Mesenchymal stem cell (in vitro differentiated cells and primary cell): Measurements from ENCODE around the gene CES5A.

Experiments
- DNase-seq: peaks from one replicate; pipeline ENCODE4 v3.0.0-alpha.2; 2013
- H2AFZ ChIP-seq: one replicate; pipeline ENCODE4 v1.6.1; 2013; ENCODE audit warnings: low read depth, mild to moderate bottlenecking, control low read depth, inconsistent platforms, low read length, moderate library complexity
- H2AK5ac ChIP-seq: 2 replicates; pipeline ENCODE4 v1.6.1; 2013; ENCODE audit warnings: low read length, moderate library complexity, mild to moderate bottlenecking, inconsistent platforms; ENCODE audit not compliant: severe bottlenecking
- H2BK120ac ChIP-seq: one replicate; pipeline ENCODE4 v1.6.1; 2013; ENCODE audit warnings: low read depth, mild to moderate bottlenecking, inconsistent platforms, low read length, moderate library complexity
- H2BK12ac ChIP-seq, 2 experiments: one replicate each; pipeline ENCODE4 v1.6.1; 2013; ENCODE audit warnings: inconsistent platforms in 2 of 2, low read length in 2 of 2, mild to moderate bottlenecking in 2 of 2, moderate library complexity in 2 of 2, control low read depth in 1 of 2
- H2BK15ac ChIP-seq: one replicate; pipeline ENCODE4 v1.6.1; 2013; ENCODE audit warnings: mild to moderate bottlenecking, low read depth, inconsistent platforms; ENCODE audit not compliant: poor library complexity, severe bottlenecking
- H2BK5ac ChIP-seq: 2 replicates; pipeline ENCODE4 v1.6.1; 2013; ENCODE audit warnings: low read depth, mild to moderate bottlenecking, low read length, control low read depth, inconsistent platforms; ENCODE audit not compliant: poor library complexity, severe bottlenecking
- H3K14ac ChIP-seq, 2 experiments: one replicate each; pipeline ENCODE4 v1.6.1; 2013; ENCODE audit warnings: inconsistent platforms in 2 of 2, low read length in 2 of 2, control low read depth in 1 of 2, mild to moderate bottlenecking in 1 of 2, moderate library complexity in 1 of 2
- H3K18ac ChIP-seq, 2 experiments: one replicate each; pipeline ENCODE4 v1.6.1; 2013; ENCODE audit warnings: inconsistent platforms in 2 of 2, low read length in 2 of 2, control low read depth in 1 of 2, low read depth in 1 of 2, mild to moderate bottlenecking in 1 of 2
- H3K23ac ChIP-seq, 2 experiments: one replicate each; pipeline ENCODE4 v1.6.1; 2013; ENCODE audit warnings: inconsistent platforms in 2 of 2, low read length in 2 of 2, mild to moderate bottlenecking in 2 of 2, moderate library complexity in 2 of 2, control low read depth in 1 of 2
- H3K27ac ChIP-seq: 2 replicates; pipeline ENCODE4 v1.5.1; 2013; ENCODE audit warnings: mild to moderate bottlenecking, moderate library complexity, low read length, control low read depth, inconsistent platforms; ENCODE audit not compliant: poor library complexity, severe bottlenecking
- H3K27me3 ChIP-seq, 2 experiments: 2 replicates each; pipeline versions ENCODE4 v1.6.1 to v1.7.0; 2013; ENCODE audit warnings: low read length in 2 of 2, mild to moderate bottlenecking in 2 of 2, moderate library complexity in 2 of 2, control low read depth in 1 of 2, inconsistent platforms in 1 of 2; ENCODE audit not compliant: control insufficient read depth in 1 of 2, insufficient read depth in 1 of 2
- H3K36me3 ChIP-seq, 2 experiments: 2 replicates each; pipeline versions ENCODE4 v1.6.1 to v1.7.0; 2013; ENCODE audit warnings: low read length in 2 of 2, control low read depth in 1 of 2, inconsistent platforms in 1 of 2, low read depth in 1 of 2, mild to moderate bottlenecking in 1 of 2; ENCODE audit not compliant: insufficient read depth in 2 of 2, control insufficient read depth in 1 of 2
- H3K4ac ChIP-seq, 2 experiments: one replicate each; pipeline ENCODE4 v1.6.1; 2013; ENCODE audit warnings: inconsistent platforms in 2 of 2, low read length in 2 of 2, mild to moderate bottlenecking in 2 of 2, moderate library complexity in 2 of 2, control low read depth in 1 of 2, low read depth in 1 of 2
- H3K4me1 ChIP-seq: 2 replicates; pipeline ENCODE4 v1.6.1; 2013; ENCODE audit warnings: low read depth, low read length, control low read depth; ENCODE audit not compliant: control insufficient read depth, insufficient read depth
- H3K4me2 ChIP-seq: 2 replicates; pipeline ENCODE4 v1.6.1; 2013; ENCODE audit warnings: low read length, mild to moderate bottlenecking, inconsistent platforms; ENCODE audit not compliant: poor library complexity, severe bottlenecking
- H3K4me3 ChIP-seq, 2 experiments: 2 replicates each; pipeline versions ENCODE4 v1.5.1 to v1.7.0; 2013; ENCODE audit warnings: low read length in 2 of 2, mild to moderate bottlenecking in 2 of 2, control low read depth in 1 of 2, low read depth in 1 of 2; ENCODE audit not compliant: insufficient read depth in 1 of 2
- H3K79me1 ChIP-seq: replicated peaks from 2 replicates; pipeline ENCODE4 v1.6.1; 2013; ENCODE audit warnings: mild to moderate bottlenecking, control low read depth, low read length, inconsistent platforms; ENCODE audit not compliant: poor library complexity, severe bottlenecking
- H3K9ac ChIP-seq: 2 replicates; pipeline ENCODE4 v1.7.0; 2013; ENCODE audit warnings: mild to moderate bottlenecking, low read length, moderate library complexity
- H3K9me3 ChIP-seq: 2 replicates; pipeline ENCODE4 v1.7.0; 2013; ENCODE audit warnings: mild to moderate bottlenecking, low read length; ENCODE audit not compliant: control insufficient read depth
- H4K8ac ChIP-seq: one replicate; pipeline ENCODE4 v1.6.1; 2013; ENCODE audit warnings: inconsistent platforms, mild to moderate bottlenecking, low read length, moderate library complexity
- H4K91ac ChIP-seq: one replicate; pipeline ENCODE4 v1.6.1; 2013; ENCODE audit warnings: mild to moderate bottlenecking, low read length, inconsistent platforms
- WGBS: methylation state at CpG from one replicate; pipeline ENCODE4 v1.1.7; 2013; ENCODE audit warnings: mixed read lengths; 5-methylcytosine and 5-hydroxymethylcytosine counted together

CES5A gene

DNA sequence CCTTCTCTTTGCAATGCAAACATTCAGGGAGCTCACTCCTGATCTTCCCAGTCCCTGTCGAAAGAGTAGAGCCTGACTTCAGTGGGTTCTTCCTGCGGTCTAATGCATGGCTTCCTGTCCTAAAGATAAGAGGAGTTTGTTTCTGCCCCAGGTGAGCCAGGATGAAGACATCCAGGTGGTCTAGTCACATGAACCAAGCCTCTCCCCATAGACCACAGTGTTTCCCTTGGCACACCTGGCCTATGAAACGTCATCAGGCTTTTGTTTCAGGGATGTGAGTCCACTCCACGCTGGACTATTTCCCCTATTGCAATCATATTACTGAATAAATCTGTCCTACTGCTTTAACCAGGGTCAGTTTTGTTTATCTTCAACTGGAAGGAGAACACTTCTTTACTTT is 63.4 kb downstream of the CES5A start:
- no peak overlapping the region for H2BK5ac ChIP-seq
- H4K8ac ChIP-seq: no peak overlapping the region
- H3K9ac ChIP-seq: no peak overlapping the region
- H3K79me1 ChIP-seq: no peaks in the 10 kb centered on the region
- 59% methylated on average over 4 of the region's 4 CpGs for WGBS
- H2BK120ac ChIP-seq: no peak overlapping the region
- H3K14ac ChIP-seq: no peak overlapping the region
- H2BK12ac ChIP-seq: no peak overlapping the region
- H3K4me3 ChIP-seq: no peak overlapping the region
- DNase-seq: no peak
- no peak overlapping the region for H3K27ac ChIP-seq
- peaks cover 0 to 12% of the 10 kb centered on the region in 2 experiments for H3K27me3 ChIP-seq
- H3K4me2 ChIP-seq: no peak overlapping the region
- H3K18ac ChIP-seq: no peak overlapping the region
- H3K9me3 ChIP-seq: no peaks in the 10 kb centered on the region
- H3K23ac ChIP-seq: no peak overlapping the region
- no peak overlapping the region for H3K4ac ChIP-seq
- H3K36me3 ChIP-seq: no peaks in the 10 kb centered on the region
- no peak overlapping the region for H2AFZ ChIP-seq
- H2BK15ac ChIP-seq: no peak overlapping the region
- no peak overlapping the region for H4K91ac ChIP-seq
- H2AK5ac ChIP-seq: no peak overlapping the region
- H3K4me1 ChIP-seq: no peaks in the 10 kb centered on the region

DNA sequence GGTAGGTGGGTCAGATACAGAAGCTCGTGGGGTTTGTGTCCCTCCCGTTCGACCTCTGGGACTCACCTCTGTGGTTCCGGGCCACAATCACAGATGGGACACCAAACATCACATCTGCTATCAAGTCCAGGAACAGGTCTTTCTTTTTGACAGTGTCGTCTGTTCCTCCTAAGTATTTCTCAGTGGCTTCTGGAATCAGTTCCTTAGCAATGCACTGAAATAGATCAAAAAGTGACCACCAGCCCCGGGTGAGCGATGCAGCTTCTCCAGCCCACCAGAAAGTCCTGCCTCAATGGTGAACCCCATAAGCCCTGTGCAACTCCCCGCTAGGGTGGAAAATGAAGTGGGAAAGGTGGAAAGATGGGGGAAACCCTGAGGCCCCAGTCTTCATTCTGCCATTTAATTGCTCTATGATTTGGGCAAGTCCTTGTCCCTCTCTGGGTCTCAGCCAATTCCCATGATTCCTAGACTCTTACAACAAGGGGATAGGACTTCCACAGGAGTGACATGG is 64.7 kb downstream of the CES5A start:
- H3K9ac ChIP-seq: no peak overlapping the region
- H3K27ac ChIP-seq: no peak overlapping the region
- no peak overlapping the region for H4K91ac ChIP-seq
- H2BK15ac ChIP-seq: no peak overlapping the region
- no peak for DNase-seq
- no peak overlapping the region for H3K4me3 ChIP-seq
- no peak overlapping the region for H2BK12ac ChIP-seq
- H3K18ac ChIP-seq: no peak overlapping the region
- H3K23ac ChIP-seq: no peak overlapping the region
- no peak overlapping the region for H2AFZ ChIP-seq
- H3K4me2 ChIP-seq: no peak overlapping the region
- no peak overlapping the region for H2AK5ac ChIP-seq
- WGBS: 79% methylated on average over 6 of the region's 8 CpGs
- no peak overlapping the region for H4K8ac ChIP-seq
- peaks cover 0 to 12% of the 10 kb centered on the region in 2 experiments for H3K27me3 ChIP-seq
- no peak overlapping the region for H2BK120ac ChIP-seq
- H2BK5ac ChIP-seq: no peak overlapping the region
- no peak overlapping the region for H3K4ac ChIP-seq
- no peaks in the 10 kb centered on the region for H3K79me1 ChIP-seq
- H3K9me3 ChIP-seq: no peaks in the 10 kb centered on the region
- H3K14ac ChIP-seq: no peak overlapping the region
- H3K36me3 ChIP-seq: no peaks in the 10 kb centered on the region
- H3K4me1 ChIP-seq: no peaks in the 10 kb centered on the region

DNA sequence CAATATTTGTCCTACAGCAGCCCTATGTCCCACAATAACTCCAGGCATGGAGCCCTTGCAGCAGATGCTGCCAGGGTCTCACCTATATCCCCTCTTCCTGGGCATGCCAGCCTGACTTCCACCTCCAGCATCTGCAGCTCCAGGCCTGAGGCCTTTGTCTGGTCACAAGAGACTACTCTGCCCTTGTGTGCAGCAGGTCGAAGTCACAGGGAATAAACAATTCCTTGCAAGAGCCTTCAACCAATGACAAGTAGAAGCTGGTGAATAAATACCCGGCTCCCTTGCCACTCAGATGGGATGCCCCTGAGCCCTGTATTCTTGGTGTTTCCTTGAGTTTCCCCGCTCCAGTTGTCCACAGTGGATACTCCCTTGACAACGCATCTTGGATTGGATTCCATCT is 65.3 kb downstream of the CES5A start:
- Histone ChIP-seq H3K9ac (no peak overlapping the region), H2BK12ac (no peak overlapping the region), H3K79me1 (no peaks in the 10 kb centered on the region), H3K27me3 (peaks cover 0 to 12% of the 10 kb centered on the region in 2 experiments), H3K4me3 (no peak overlapping the region), H2BK120ac (no peak overlapping the region), H3K9me3 (no peaks in the 10 kb centered on the region), H3K23ac (no peak overlapping the region), H2AK5ac (no peak overlapping the region), H2BK5ac (no peak overlapping the region), H2AFZ (no peak overlapping the region), H3K4ac (no peak overlapping the region), H3K4me2 (no peak overlapping the region), H3K14ac (no peak overlapping the region), H3K18ac (no peak overlapping the region), H3K4me1 (no peaks in the 10 kb centered on the region), H3K36me3 (no peaks in the 10 kb centered on the region), H3K27ac (no peak overlapping the region), H4K8ac (no peak overlapping the region), H4K91ac (no peak overlapping the region), H2BK15ac (no peak overlapping the region)
- no peak for DNase-seq
- WGBS: 85% methylated on average over 4 of the region's 4 CpGs

DNA sequence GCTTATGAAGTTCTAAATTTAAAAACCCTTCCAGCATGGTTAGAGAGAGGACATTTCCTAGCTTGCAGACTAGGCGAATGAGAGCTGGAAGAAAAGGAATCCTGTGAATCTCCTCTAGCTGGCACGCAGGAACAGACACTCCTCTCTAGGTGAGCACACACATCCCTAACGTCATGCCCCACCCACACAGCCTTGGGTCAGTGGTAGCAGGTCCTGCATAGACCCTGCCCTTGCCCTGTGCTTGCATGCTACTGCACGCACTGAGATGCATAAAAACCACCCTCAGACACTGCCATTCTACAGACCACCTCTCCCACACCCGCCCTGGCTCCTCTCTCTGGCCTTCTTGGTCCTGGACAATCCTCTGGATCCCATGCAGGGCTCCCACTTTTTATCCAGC is 65.8 kb downstream of the CES5A start:
- Histone ChIP-seq H3K4ac (no peak overlapping the region), H2BK120ac (no peak overlapping the region), H2BK15ac (no peak overlapping the region), H3K9ac (no peak overlapping the region), H3K14ac (no peak overlapping the region), H3K27me3 (peaks cover 0 to 12% of the 10 kb centered on the region in 2 experiments), H4K8ac (no peak overlapping the region), H2BK5ac (no peak overlapping the region), H3K4me1 (no peaks in the 10 kb centered on the region), H3K18ac (no peak overlapping the region), H3K36me3 (no peaks in the 10 kb centered on the region), H3K9me3 (no peaks in the 10 kb centered on the region), H3K23ac (no peak overlapping the region), H3K4me2 (no peak overlapping the region), H3K27ac (no peak overlapping the region), H2AK5ac (no peak overlapping the region), H2AFZ (no peak overlapping the region), H3K4me3 (no peak overlapping the region), H3K79me1 (no peaks in the 10 kb centered on the region), H4K91ac (no peak overlapping the region), H2BK12ac (no peak overlapping the region)
- DNase-seq: no peak
- WGBS: 58% methylated on average over 5 of the region's 5 CpGs
